Activated gamma-delta T cell treated with Interleukin-2 at 50 U/mL for 16 hours (primary cell): ENCODE results near the gene GNAT3.

Experiments
- DNase-seq: peaks from one replicate; pipeline ENCODE4 v3.0.0-alpha.2; 2020

Gene GNAT3

DNA sequence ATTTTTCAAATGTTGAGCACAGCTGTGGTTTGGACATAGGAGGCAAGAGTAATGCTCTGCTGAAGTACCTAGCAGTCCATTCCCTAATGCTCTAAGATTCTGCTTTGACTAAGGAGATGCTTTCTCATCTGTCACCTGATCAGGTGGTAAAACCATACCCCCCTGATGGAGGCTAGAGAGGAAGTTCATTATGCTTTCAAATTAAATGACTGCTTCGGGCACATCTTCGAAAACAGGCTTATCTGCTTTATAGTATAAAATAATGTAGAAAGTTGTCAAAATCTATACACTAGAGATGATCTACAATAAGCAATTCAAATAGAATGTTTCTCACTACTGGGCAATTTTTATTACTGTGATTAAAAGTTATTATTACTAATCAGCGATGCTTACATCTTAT, at the start of gene GNAT3:
Gene GNAT3 (minus strand): TSS at position 101 of the 400 bp plus-strand sequence. CDS start 138 bp downstream, outside the sequence.
- DNase-seq: no peak

DNA sequence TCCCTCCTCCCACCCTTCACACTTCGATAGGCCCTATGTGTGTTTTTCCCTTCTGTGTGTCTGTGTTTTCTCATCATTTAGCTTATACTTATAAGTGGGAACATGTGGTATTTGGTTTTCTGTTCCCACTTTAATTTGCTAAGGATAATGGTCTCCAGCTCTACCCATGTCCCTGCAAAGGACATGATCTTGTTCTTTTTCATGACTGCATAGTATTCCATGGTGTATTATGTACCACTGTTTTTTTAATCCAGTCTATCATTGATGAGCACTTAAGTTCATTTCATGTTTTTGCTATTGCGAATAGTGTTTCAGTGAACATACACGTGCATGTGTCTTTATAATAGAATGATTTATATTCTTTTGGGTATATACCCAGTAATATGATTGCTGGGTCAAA, 46.3 kb upstream of the GNAT3 start:
- DNase-seq: no peak

DNA sequence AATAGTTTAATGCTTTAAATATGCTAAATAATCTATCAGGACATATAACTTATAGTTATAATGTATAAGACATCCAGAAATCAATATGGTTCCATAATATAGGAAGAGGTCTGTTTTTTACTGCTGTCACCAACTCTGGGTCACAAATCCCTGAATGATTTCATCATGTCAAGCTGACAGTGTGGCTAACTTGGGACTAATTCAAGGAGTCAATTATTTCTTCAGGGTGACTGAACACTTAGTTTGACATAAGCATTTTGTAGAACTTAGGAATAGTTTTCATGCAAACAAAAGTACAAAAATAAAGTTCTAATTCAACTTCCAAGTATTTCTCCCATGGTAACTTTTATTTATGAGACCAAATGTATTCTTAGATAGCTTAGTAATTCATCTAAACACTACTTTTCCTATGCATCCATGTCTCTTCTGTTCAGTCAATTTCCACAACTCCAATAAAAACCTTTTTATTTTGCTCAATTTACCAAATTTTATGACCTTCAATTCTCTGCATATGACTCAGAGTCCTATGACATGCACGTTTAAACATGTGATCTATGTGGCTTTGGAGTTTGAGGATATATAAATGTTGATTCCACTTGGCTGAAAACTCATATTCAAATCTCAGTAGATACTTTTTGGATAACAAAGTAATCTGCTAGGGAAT, 40.3 kb upstream of the GNAT3 start:
- no peak for DNase-seq

DNA sequence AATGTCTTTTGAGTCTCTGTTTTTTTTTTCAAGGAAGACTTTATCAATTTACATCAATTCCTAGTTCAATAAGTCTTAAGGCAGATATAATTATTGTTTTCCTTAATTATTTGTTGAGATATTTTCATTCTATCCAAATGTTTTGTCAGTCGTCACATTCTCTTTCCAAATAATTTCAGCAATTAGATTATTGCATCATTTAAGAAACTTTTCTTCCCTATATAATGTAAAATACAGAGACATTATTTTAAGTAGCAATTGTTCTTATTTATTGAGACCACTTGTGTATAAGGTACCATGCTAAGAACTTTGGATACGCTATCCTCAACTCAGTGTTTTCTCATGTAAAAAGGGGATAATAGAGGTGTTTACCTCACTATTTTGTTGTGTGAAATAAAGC, 38.1 kb upstream of the GNAT3 start:
- DNase-seq: no peak

DNA sequence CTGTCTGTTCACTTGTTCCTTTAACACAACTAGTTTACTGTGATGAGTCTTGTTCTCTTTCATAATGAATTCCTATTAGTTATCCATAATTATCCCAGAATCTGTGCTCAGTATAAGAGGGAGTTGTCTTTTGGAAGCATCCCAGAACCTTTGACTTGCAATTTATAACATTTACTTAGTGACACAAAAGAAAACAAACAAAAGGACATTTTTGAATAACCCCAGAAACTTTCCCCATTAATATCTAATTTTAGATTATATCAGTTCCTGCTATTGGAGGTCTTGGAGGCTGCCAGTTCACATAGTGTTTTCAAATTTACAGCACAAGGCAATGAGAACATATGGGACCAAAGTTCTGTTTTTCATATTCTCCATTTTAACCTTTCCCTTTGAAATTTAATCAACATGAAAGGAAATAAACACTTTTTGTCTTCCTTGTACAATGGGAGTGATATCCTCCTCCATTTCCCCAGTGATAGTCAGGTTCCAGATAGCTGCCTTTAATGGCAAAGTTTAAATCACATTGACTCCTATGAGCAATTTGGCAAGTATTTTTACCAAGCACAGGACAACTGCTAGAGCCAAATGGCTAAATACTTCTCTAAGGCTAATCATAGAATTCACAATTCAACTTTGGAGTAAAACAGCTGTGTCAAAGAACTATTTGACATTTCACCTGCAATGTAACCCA, 37.1 kb upstream of the GNAT3 start:
- DNase-seq: no peak

DNA sequence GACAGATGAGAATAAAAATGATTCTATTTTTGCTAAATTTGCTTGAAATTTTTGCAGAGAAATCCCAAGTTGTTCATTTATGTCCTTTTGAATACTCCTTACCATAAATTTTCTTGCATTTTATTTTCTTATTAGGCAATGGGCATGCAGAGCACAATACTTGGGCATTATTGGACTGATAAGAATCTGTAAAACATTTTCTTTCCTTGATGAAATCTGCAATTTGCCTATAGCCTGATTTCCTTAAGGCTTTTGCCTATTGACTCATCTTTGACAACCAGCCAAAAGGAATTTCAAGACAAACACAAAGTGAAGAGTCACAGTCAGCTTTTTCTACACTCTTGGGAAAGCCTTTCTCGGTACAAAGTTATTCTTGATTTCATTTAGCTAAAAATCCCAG, 30.5 kb upstream of the GNAT3 start:
- no peak for DNase-seq

DNA sequence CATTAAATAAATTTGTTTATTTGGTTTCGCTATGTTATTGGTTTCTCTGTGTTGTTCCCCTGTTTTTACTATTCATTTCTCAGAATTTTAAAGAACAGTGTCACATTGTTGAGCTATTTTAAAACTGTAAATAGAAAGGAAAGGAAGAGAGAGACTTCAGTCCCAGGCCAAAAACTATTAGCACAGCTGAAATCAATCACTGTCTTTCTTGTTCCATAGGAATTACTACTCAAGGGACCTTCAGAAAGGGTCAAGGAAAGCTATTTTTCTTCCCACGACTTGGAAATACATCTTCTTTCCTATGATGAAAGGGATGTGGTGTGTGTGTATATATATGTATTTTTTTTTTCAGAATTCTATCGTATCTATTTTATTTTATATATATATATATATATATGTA, 29.0 kb upstream of the GNAT3 start:
- DNase-seq: no peak

DNA sequence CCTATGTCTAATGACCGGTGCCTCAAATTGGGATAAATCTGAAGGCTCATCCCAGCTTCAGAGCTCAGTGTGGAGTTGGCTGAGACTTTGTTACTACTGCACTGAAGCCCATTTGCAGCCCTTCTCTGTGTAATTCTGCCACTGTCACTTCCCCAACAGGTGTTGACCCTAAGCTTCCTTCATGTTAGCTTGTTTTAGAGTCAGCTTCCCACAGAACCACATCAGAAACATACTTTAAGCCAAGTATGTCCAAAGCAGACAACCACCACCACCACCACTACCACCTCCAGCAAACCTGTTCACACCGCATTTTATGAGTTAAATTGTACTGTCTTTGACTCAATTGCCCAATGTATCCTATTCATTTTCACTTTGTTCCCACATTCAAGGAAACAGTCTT, 25.2 kb upstream of the GNAT3 start:
- no peak for DNase-seq

DNA sequence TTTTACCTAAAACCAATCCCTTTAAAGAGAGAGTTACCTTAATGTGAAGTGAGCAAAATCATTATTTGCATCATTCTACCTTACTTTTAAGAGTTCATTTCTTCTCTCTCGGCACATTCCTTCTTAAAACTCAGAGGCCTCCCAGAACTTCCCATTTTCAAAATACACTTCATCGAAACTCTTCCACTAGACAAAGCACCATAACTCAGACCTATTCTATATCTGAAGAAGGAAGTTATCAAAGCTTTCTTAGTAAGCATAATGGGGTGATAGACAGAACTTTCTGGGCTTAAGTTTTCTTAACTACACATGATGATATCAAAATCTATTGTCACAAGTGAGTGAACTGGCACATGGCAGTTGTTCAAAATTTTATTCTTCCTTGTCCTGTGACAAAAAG, 24.6 kb upstream of the GNAT3 start:
- no peak for DNase-seq

DNA sequence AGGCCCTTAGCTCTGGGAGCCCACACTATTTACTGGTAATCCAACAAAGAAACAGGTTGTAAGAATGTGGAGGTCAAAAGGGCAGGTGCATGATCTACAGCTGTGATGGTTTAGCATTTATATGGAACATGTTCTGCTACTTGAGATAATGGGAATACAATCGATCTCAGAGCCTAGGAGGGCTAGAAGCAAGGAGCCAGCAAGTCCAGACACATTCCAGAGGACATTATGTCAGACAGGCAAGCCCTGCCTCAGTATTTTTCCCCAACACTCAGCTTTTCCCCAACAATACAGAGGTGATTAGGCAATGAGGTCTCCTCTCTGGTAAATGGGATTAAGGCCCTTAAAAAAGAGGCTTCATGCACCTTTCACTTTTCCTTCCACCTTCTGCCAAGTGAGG, 21.4 kb upstream of the GNAT3 start:
- no peak for DNase-seq

DNA sequence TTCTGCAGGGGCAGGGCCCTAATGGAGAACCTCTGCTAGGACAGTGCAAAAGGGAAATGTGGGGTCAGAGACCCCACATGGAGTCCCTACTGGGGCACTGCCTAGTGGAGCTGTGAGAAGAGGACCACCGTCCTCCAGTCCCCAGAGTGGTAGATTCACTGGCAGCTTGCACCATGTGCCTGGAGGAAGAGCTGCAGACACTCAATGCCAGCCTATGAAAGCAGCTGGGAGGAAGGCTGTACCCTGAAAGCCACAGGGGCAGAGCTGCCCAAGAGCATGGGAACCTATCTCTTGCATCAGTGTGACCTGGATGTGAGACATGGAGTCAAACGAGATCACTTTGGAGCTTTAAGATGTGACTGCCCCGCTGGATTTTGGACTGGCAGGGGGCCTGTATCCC, 20.3 kb upstream of the GNAT3 start:
- no peak for DNase-seq

DNA sequence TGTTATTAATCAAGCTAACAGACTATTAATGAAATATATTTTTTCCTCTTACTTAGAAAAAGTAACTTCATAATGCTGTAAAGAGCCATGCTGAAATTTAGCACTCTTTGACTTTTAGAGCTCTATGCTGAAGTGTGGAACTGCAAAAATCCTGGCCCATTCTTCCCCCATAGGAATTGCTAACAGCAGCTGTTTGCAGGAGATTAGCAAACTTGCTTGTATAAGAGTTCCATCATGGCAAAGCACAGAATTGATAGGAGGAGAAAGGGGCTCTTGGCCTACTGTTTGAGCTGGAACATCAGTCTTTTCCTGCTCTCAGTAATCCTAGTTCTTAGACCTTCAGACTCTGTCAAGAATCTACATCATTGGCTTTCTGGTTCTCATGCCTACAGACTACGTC, 18.3 kb upstream of the GNAT3 start:
- no peak for DNase-seq

DNA sequence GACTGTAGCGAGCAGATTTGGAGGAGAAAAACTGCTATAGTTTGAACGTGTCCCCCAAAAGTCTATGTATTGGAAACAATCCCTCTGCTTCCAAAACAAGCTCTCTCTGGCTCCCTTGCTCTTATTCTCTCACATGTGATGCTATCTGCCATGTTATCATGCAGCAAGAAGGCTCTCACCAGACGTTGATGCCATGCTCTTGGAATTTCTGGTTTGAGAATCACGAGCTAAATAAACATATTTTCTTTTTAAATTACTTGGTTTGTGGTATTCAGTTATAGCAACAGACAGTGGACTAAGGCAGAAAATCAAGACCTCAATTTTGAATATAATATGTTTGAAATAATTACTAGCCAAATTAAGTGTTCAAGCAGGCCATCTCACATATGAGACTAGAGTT, 17.5 kb upstream of the GNAT3 start:
- DNase-seq: no peak

DNA sequence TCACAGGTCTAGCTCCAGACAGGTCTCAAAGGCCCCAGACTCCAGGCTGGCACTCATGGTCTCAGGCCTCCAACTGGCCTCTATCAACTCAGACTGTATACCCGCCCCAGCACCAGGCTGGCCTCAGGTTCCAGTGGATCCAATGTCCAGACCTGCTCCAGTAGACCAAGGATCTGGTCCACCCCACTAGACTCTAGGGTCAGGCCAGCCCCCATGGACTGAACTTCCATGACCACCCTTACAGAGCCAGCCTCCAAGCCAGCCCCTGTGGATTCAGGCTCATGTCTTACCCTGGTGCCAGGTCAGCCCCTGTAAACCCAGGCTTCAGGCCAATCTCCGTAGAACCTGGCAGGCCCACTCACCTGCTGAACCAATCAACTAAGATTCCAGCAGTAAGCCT, 16.8 kb upstream of the GNAT3 start:
- DNase-seq: no peak

DNA sequence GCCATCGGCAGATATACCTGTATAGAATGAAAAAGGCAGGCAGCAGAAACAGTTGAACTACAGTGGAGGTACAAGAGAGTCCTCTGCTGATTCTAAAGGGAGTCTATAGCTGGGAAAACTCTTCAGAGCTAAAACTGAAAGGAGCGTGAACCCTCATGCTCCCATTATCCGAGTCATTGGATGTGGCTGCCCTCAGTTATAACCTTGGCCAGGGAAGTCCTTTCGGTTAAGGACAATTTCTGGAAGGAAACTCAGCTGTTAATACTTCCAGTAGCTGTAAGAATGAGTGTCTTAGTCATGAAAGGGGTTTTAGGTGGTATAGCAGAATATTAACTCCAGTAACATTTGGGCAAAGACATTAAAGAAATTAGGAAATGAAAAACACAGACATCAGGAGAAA, 14.6 kb upstream of the GNAT3 start:
- no peak for DNase-seq

DNA sequence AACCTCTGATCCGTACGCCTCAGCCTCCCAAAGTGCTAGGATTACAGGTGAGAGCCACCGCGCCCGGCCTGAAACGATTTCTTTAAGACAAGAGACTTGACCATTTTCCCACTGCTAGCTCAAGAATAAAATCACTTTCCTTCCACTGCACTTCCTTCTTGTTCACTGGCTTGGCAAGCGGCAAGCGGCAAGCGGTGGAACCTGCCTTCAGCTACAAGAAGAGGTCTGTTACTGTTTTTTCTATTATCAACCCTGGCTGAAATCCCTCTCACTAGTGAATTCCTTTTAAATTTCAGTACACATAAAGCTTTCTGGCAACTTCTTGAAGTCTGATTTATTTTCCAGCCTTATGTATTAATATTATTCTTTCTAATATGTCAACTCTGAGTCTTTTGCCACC, 12.8 kb upstream of the GNAT3 start:
- no peak for DNase-seq

DNA sequence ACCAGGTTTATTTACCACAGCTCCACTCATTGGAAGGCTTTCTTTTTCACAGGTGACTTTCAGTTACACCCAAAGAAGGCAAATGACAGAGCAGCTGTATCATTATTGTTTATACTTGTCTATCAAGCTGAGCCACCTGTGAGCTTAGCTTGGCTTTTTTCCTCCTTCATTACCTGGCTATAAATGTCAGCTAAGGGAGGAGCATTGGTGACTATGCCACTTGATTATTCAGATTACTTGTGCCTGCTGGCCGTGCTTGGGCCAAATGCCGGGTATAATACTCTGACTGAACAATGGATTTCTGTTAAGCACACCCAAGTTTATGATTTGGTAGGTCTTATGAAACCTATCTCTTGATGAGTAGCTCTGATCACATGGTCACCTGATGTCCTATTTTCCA, 9.9 kb upstream of the GNAT3 start:
- no peak for DNase-seq

DNA sequence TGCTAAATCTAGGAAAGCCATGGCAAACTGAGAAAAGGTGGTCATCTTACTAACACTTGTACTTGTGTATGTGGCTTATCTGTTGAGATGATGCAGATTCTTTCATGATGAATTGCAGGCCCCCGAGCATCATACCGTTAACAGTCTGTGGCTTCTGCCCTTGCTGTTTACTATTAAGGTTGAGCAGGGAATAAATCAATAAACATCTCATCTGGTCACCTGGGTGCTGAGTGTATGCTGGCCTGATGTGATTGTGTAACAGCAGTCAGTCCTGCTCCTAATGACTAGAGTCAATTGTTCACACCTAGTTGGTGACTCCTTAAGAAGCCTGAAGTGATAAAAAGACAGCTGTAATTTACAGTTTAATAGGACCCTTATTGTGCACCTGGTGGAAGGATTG, 8.3 kb upstream of the GNAT3 start:
- no peak for DNase-seq

DNA sequence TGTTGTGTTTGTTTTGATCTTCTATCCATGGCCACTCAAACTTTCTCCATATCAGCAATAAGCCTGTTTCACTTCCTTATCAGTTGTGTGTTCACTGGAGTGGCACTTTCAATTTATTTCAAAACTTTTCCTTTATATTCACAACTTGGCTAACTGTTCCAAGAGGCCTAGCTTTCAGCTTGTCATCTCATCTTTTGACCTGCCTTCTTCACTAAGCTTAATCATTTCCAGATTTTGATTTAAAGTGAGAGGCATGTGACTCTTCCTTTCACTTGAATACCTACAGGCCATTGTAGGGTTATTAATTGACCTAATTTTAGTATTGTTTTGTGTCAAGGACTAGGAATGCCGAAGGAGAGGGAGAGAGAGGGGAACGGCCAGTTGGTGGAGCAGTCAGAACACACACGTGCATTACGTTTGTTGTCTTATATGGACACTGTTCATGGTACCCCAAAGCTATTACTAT, 5.5 kb upstream of the GNAT3 start:
- no peak for DNase-seq

DNA sequence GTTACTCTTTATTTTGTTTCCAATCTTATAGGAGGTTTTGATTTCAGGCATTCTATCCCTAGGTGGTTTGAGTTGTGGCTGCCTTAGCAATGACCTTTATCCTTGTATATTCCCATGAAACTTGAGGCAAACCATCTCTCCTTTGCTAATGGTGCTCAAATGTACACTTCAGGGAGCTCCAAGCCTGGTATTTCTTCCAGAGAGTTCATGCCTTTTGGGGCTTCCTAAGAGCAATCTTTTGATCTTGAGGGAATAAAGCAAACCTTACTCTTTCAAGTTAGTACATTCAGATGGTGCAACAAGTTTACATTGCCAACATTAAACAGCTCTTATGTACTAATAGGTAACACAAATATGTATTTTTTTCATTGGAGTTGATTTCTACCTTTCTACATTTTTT, 3.4 kb upstream of the GNAT3 start:
- no peak for DNase-seq

DNA sequence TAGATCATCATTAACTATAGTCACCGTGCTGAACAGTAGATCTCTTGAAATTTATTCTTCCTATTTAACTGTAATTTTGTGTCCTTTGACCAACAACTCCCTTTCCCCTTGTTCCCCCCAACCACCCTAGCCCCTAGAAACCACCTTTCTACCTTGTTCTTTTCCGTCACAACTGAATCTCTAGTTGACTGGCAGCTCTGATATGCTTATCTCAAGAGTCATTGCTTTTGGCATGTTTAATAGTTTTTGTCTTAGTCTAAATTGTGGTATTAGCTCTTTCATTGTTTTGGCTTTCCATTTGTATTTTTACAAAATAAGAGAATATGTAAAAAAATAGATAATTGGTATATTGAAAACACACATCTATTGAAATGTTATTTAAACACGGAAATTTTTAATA, 1.8 kb downstream of the GNAT3 start:
- DNase-seq: no peak

DNA sequence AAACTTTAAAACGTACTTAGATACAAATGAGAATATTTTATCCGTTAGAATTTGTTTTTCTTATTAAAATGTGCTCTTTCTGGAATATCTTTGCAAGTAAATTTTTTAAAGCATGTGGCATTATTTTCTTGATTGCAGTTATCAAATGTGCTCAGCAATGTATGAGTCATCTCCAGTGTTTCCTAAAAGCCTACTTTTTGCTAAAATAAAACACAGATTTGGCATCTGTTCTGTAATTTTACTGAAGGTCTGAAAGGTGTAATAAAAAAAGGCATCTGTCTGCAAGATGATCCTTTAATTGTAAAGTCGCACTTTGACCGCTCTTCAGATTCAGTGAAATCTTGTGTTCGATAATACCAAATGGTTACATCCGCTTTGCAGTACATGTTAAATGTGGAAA, 3.4 kb downstream of the GNAT3 start:
- DNase-seq: no peak

DNA sequence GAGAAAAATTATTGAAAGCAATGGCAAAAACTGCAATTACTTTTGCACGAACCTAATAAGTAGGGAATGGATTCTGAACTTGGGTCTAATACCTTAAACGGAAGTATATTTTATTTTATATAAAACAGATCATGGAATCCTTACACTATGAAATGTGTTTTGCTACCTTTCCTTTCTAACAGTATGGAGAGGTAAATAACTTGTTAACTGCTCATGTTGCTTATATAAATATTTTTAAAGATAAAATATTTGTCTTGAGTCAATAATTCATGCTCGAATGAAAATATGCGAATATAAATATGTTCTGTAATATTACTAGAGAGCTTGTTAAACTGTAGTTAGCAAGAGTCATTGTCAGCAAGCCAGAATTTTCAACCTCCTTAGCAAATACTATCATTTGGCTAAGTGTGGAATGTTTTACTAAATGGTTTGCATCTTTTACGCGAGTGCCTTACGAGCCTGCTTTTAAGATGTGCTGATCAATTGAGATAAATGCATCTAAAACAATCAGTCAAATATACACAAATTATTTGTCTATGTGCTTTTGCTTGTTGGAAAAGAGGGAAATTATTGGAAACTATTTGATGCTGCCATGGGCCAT, 5.9 kb downstream of the GNAT3 start:
- DNase-seq: no peak

DNA sequence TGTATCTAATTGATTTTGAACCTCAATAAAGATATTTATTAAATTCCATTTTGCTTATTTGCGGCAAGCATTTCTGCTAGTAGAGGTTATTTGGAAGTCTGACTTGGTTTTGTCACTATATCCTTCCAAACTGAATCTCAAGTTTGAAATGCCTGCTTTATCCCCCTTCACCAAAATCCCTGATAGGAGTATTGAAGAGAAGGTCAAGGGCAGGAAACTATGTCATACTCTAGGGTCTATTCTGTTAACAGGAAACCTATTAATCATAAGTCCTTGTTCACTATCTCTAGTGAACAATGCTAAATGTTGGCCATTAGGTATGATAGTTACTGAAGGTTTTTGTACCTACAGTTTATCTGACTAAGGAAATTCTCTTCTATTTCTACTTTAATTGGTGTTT, 11.5 kb downstream of the GNAT3 start:
- DNase-seq: no peak
